Stomach (tissue), 4 donors: ENCODE measurements around the gene CALR3.

Experiments
- CTCF ChIP-seq, 7 experiments: fragments of 450-650 bp in 4 of 7; fragments of 200-600 bp in 3 of 7; sonication (generic) in 3 of 7; IDR thresholded peaks; one replicate each; pipeline ENCODE4 v1.5.1; 2016 to 2019; ENCODE audit warnings: antibody characterized with exemption in 7 of 7, control low read depth in 2 of 7, mild to moderate bottlenecking in 1 of 7
- POLR2A ChIP-seq, 4 donors: fragments of 450-650 bp; IDR thresholded peaks; one replicate each; pipeline ENCODE4 v1.6.1; 2016; ENCODE audit warnings: antibody characterized with exemption in 4 of 4, control low read depth in 2 of 4, mild to moderate bottlenecking in 1 of 4, moderate library complexity in 1 of 4

- TF ChIP-seq CTCF (IDR thresholded peaks at IDR 0.05) (no peak), POLR2A (IDR thresholded peaks at IDR 0.05) (no peak)
Measured at GRCh38 chr19:16516923-16517610, 21.1 kb upstream of the CALR3 start.
